ENCODE data around the gene ADAM33.

Gene ADAM33

GRCh38 chr20:3711484-3711941 is 29.7 kb upstream of the ADAM33 start:
- Histone ChIP-seq H3K9me3 (replicated peaks in 1 of 11) (no peaks in the 10 kb centered on the region), H4K20me1 (peaks cover 0 to 15% (median 0%) of the 10 kb centered on the region in 11 experiments; a peak in 3 of 22 replicates), H3K9ac (peak overlapping the region in 5 of 11 experiments; percentile 5 to 68 (median 64); a peak in 8 of 22 replicates), H3K27me3 (no peaks in the 10 kb centered on the region), H3K4me2 (peak overlapping the region in 9 of 11 experiments; percentile 15 to 99 (median 90); a peak in 17 of 22 replicates), H3K36me3 (peaks cover 0 to 23% (median 0%) of the 10 kb centered on the region in 11 experiments; a peak in 5 of 22 replicates), H3K4me1 (peaks cover 16 to 100% (median 59%) of the 10 kb centered on the region in 10 experiments; a peak in 19 of 20 replicates), H3K4me3 (peak overlapping the region in 3 of 10 experiments; percentile 60 to 65 (median 60); a peak in 7 of 20 replicates), H3K27ac (peak overlapping the region in 9 of 11 experiments; percentile 38 to 77 (median 59); a peak in 16 of 22 replicates)
- no peak for TF ChIP-seq Cebpa-rat (IDR thresholded peaks at IDR 0.05)

- Histone ChIP-seq H3K4me2 (peak overlapping the region; percentile 7 to 99 (median 85); a peak in 20 of 22 replicates), H3K36me3 (peaks cover 0 to 29% (median 0%) of the 10 kb centered on the region in 11 experiments; a peak in 5 of 22 replicates), H3K27me3 (no peaks in the 10 kb centered on the region), H3K9ac (peak overlapping the region in 5 of 11 experiments; percentile 5 to 68 (median 64); a peak in 8 of 22 replicates), H4K20me1 (peaks cover 0 to 22% (median 0%) of the 10 kb centered on the region in 11 experiments; a peak in 3 of 22 replicates), H3K9me3 (replicated peaks in 1 of 11) (no peaks in the 10 kb centered on the region), H3K4me1 (peaks cover 16 to 100% (median 59%) of the 10 kb centered on the region in 10 experiments; a peak in 19 of 20 replicates), H3K27ac (peak overlapping the region in 9 of 11 experiments; percentile 38 to 77 (median 59); a peak in 17 of 22 replicates), H3K4me3 (peak overlapping the region in 3 of 10 experiments; percentile 60 to 65 (median 60); a peak in 7 of 20 replicates)
- no peak for TF ChIP-seq Cebpa-rat (IDR thresholded peaks at IDR 0.05)
Observed at GRCh38 chr20:3710703-3711483, 29.1 kb upstream of the ADAM33 start.

- Histone ChIP-seq H3K4me3 (peak overlapping the region in 3 of 10 experiments; percentile 60 to 65 (median 60); a peak in 6 of 20 replicates), H3K9me3 (replicated peaks in 1 of 11) (no peaks in the 10 kb centered on the region), H3K4me2 (peak overlapping the region; percentile 7 to 99 (median 85); a peak in 20 of 22 replicates), H3K27me3 (no peaks in the 10 kb centered on the region), H4K20me1 (peaks cover 0 to 30% (median 0%) of the 10 kb centered on the region in 11 experiments; a peak in 3 of 22 replicates), H3K36me3 (peaks cover 0 to 38% (median 0%) of the 10 kb centered on the region in 11 experiments; a peak in 6 of 22 replicates), H3K27ac (peak overlapping the region in 7 of 11 experiments; percentile 11 to 77 (median 65); a peak in 11 of 22 replicates), H3K9ac (peak overlapping the region in 3 of 11 experiments; percentile 64 to 68 (median 66); a peak in 6 of 22 replicates), H3K4me1 (peaks cover 16 to 99% (median 59%) of the 10 kb centered on the region in 10 experiments; a peak in 19 of 20 replicates)
- TF ChIP-seq Cebpa-rat (IDR thresholded peaks at IDR 0.05): peak in 3 of 11 experiments; percentile 7 to 24 (median 12); a peak in 1 of 22 replicates
Observed at GRCh38 chr20:3710011-3710466, 28.2 kb upstream of the ADAM33 start.

GRCh38 chr20:3707508-3707899 is 25.7 kb upstream of the ADAM33 start:
- H3K4me2 ChIP-seq: peak overlapping the region in 5 of 11 experiments; percentile 8 to 99 (median 95); a peak in 6 of 22 replicates
- H3K27me3 ChIP-seq: no peaks in the 10 kb centered on the region
- H3K36me3 ChIP-seq: peaks cover 0 to 63% (median 0%) of the 10 kb centered on the region in 11 experiments; a peak in 6 of 22 replicates
- peak overlapping the region in 2 of 10 experiments; percentile 60 to 65; a peak in 2 of 20 replicates for H3K4me3 ChIP-seq
- H3K27ac ChIP-seq: peak overlapping the region in 2 of 11 experiments; percentile 27 to 31; a peak in 3 of 22 replicates
- H3K9me3 ChIP-seq (replicated peaks in 1 of 11): no peaks in the 10 kb centered on the region
- H3K4me1 ChIP-seq: peaks cover 12 to 73% (median 38%) of the 10 kb centered on the region in 10 experiments; a peak in 19 of 20 replicates
- no peak for TF ChIP-seq Cebpa-rat (IDR thresholded peaks at IDR 0.05)
- H3K9ac ChIP-seq: peak overlapping the region in 3 of 11 experiments; percentile 19 to 68 (median 26); a peak in 4 of 22 replicates
- H4K20me1 ChIP-seq: peaks cover 0 to 55% (median 0%) of the 10 kb centered on the region in 11 experiments; a peak in 6 of 22 replicates

- H3K27me3 ChIP-seq: no peaks in the 10 kb centered on the region
- peak overlapping the region in 2 of 11 experiments; percentile 1 to 6; a peak in 2 of 22 replicates for H3K27ac ChIP-seq
- H3K4me1 ChIP-seq: peaks cover 10 to 68% (median 32%) of the 10 kb centered on the region in 10 experiments; a peak in 19 of 20 replicates
- peak overlapping the region in 3 of 11 experiments; percentile 19 to 68 (median 26); a peak in 3 of 22 replicates for H3K9ac ChIP-seq
- peak overlapping the region in 5 of 11 experiments; percentile 8 to 99 (median 95); a peak in 6 of 22 replicates for H3K4me2 ChIP-seq
- peaks cover 0 to 69% (median 0%) of the 10 kb centered on the region in 11 experiments; a peak in 6 of 22 replicates for H3K36me3 ChIP-seq
- peaks cover 0 to 61% (median 0%) of the 10 kb centered on the region in 11 experiments; a peak in 6 of 22 replicates for H4K20me1 ChIP-seq
- no peaks in the 10 kb centered on the region for H3K9me3 ChIP-seq (replicated peaks in 1 of 11)
- peak overlapping the region in 1 of 10 experiments; percentile 60; a peak in 1 of 20 replicates for H3K4me3 ChIP-seq
- no peak for TF ChIP-seq Cebpa-rat (IDR thresholded peaks at IDR 0.05)
Observed at GRCh38 chr20:3706774-3707507, 25.1 kb upstream of the ADAM33 start.

GRCh38 chr20:3705970-3706739 is 24.3 kb upstream of the ADAM33 start:
- Histone ChIP-seq H3K27ac (no peak overlapping the region), H3K4me1 (peaks cover 10 to 60% (median 24%) of the 10 kb centered on the region in 10 experiments; a peak in 19 of 20 replicates), H4K20me1 (peaks cover 0 to 69% (median 0%) of the 10 kb centered on the region in 11 experiments; a peak in 6 of 22 replicates), H3K9me3 (replicated peaks in 1 of 11) (no peaks in the 10 kb centered on the region), H3K27me3 (no peaks in the 10 kb centered on the region), H3K9ac (0 out of 22 replicates have a peak overlapping the region, but pooled peaks of 1 of the 11 experiments have one; percentile 2), H3K4me2 (peak overlapping the region in 3 of 11 experiments; percentile 95 to 99 (median 96); a peak in 6 of 22 replicates), H3K36me3 (peaks cover 0 to 77% (median 0%) of the 10 kb centered on the region in 11 experiments; a peak in 6 of 22 replicates), H3K4me3 (no peak overlapping the region)
- TF ChIP-seq Cebpa-rat (IDR thresholded peaks at IDR 0.05): no peak

- Histone ChIP-seq H3K9me3 (replicated peaks in 1 of 11) (no peaks in the 10 kb centered on the region), H3K9ac (peak overlapping the region in 1 of 11 experiments; percentile 2; a peak in 1 of 22 replicates), H4K20me1 (peaks cover 0 to 73% (median 0%) of the 10 kb centered on the region in 11 experiments; a peak in 6 of 22 replicates), H3K27ac (no peak overlapping the region), H3K27me3 (no peaks in the 10 kb centered on the region), H3K4me3 (no peak overlapping the region), H3K4me1 (peaks cover 6 to 54% (median 18%) of the 10 kb centered on the region in 10 experiments; a peak in 19 of 20 replicates), H3K4me2 (peak overlapping the region in 2 of 11 experiments; percentile 95 to 96; a peak in 3 of 22 replicates), H3K36me3 (peaks cover 0 to 83% (median 0%) of the 10 kb centered on the region in 11 experiments; a peak in 6 of 22 replicates)
- no peak for TF ChIP-seq Cebpa-rat (IDR thresholded peaks at IDR 0.05)
Observed at GRCh38 chr20:3705491-3705969, 23.7 kb upstream of the ADAM33 start.
